Measurements from ENCODE around the gene RPE.

Gene RPE

GRCh38 chr2:209969692-209970091 lies 32.7 kb upstream of the RPE start:
- TF ChIP-seq CTCF (IDR thresholded peaks at IDR 0.05; ENCODE audit: low read depth, low read length, poor library complexity, severe bottlenecking) (no peak), EZH2phosphoT487 (IDR thresholded peaks at IDR 0.05; ENCODE audit: borderline replicate concordance, low read length) (no peak)
- Histone ChIP-seq H3K27ac (ENCODE audit: low read depth, low read length) (no peak overlapping the region), H3K9me2 (replicated peaks; ENCODE audit: control insufficient read depth, low read length) (no peaks in the 10 kb centered on the region), H4K20me1 (ENCODE audit: control insufficient read depth, insufficient read depth, low read depth, low read length) (no peaks in the 10 kb centered on the region), H3K4me2 (ENCODE audit: low read length) (no peak overlapping the region), H3F3A (ENCODE audit: control insufficient read depth, insufficient read depth) (no peaks in the 10 kb centered on the region), H3K27me3 (ENCODE audit: control insufficient read depth, low read length) (peaks cover 12% of the 10 kb centered on the region; the same call in 1 of the 2 replicates), H3K4me1 (ENCODE audit: control insufficient read depth, low read length) (no peaks in the 10 kb centered on the region), H3K4me3 (ENCODE audit: low read length) (no peak overlapping the region), H3K36me3 (ENCODE audit: control insufficient read depth, low read length) (no peaks in the 10 kb centered on the region), H3K79me2 (ENCODE audit: control insufficient read depth, low read length) (no peaks in the 10 kb centered on the region), H3K9me3 (ENCODE audit: control insufficient read depth, insufficient read depth, low read length) (no peaks in the 10 kb centered on the region)

GRCh38 chr2:209970271-209970670 lies 32.2 kb upstream of the RPE start:
- no peaks in the 10 kb centered on the region for H3K4me1 ChIP-seq (ENCODE audit: control insufficient read depth, low read length)
- H3K27ac ChIP-seq (ENCODE audit: low read depth, low read length) = no peak overlapping the region
- TF ChIP-seq CTCF (IDR thresholded peaks at IDR 0.05; ENCODE audit: low read depth, low read length, poor library complexity, severe bottlenecking) (no peak), EZH2phosphoT487 (IDR thresholded peaks at IDR 0.05; ENCODE audit: borderline replicate concordance, low read length) (no peak)

DNA sequence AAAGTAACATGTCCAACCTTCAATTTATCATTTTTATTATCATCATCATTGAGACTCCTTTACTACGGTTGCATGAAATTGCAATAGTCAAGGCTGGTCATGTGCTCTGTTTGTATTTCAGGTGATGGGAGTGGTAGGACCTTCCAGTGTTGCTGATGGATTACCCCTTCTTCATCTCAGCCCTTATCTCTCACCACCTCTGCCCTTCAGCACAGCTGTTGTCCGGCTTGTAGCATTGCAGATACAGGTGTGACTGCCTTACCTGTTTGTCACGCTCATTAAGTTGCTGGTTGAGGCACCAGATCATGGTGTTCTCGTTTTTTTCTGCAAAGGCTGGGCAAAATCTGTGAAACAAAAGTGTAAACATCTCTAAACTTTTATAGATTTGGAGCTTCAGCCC lies 31.7 kb upstream of the RPE start:
- Histone ChIP-seq H3K27me3 (ENCODE audit: control insufficient read depth, low read length) (peaks cover 13% of the 10 kb centered on the region; the same call in 1 of the 2 replicates), H3K27ac (ENCODE audit: low read depth, low read length) (no peak overlapping the region), H3K79me2 (ENCODE audit: control insufficient read depth, low read length) (no peaks in the 10 kb centered on the region), H3K9me2 (replicated peaks; ENCODE audit: control insufficient read depth, low read length) (no peaks in the 10 kb centered on the region), H3K36me3 (ENCODE audit: control insufficient read depth, low read length) (no peaks in the 10 kb centered on the region), H3K4me2 (ENCODE audit: low read length) (no peak overlapping the region), H3K9me3 (ENCODE audit: control insufficient read depth, insufficient read depth, low read length) (no peaks in the 10 kb centered on the region), H3K4me3 (ENCODE audit: low read length) (no peak overlapping the region), H4K20me1 (ENCODE audit: control insufficient read depth, insufficient read depth, low read depth, low read length) (no peaks in the 10 kb centered on the region), H3K4me1 (ENCODE audit: control insufficient read depth, low read length) (no peaks in the 10 kb centered on the region), H3F3A (ENCODE audit: control insufficient read depth, insufficient read depth) (no peaks in the 10 kb centered on the region)
- no peak for TF ChIP-seq CTCF (IDR thresholded peaks at IDR 0.05; ENCODE audit: low read depth, low read length, poor library complexity, severe bottlenecking)

More at GRCh38 chr2:209970271-209970670, 32.2 kb upstream of the RPE start:
- Histone ChIP-seq H3K79me2 (ENCODE audit: control insufficient read depth, low read length) (no peaks in the 10 kb centered on the region), H3K4me2 (ENCODE audit: low read length) (no peak overlapping the region), H3F3A (ENCODE audit: control insufficient read depth, insufficient read depth) (no peaks in the 10 kb centered on the region), H3K9me3 (ENCODE audit: control insufficient read depth, insufficient read depth, low read length) (no peaks in the 10 kb centered on the region), H3K36me3 (ENCODE audit: control insufficient read depth, low read length) (no peaks in the 10 kb centered on the region), H4K20me1 (ENCODE audit: control insufficient read depth, insufficient read depth, low read depth, low read length) (no peaks in the 10 kb centered on the region), H3K4me3 (ENCODE audit: low read length) (no peak overlapping the region), H3K27me3 (ENCODE audit: control insufficient read depth, low read length) (peaks cover 13% of the 10 kb centered on the region; the same call in 1 of the 2 replicates), H3K9me2 (replicated peaks; ENCODE audit: control insufficient read depth, low read length) (no peaks in the 10 kb centered on the region)

GRCh38 chr2:209973328-209973727 lies 29.1 kb upstream of the RPE start:
- H3K79me2 ChIP-seq (ENCODE audit: control insufficient read depth, low read length) = no peaks in the 10 kb centered on the region
- no peaks in the 10 kb centered on the region for H3F3A ChIP-seq (ENCODE audit: control insufficient read depth, insufficient read depth)
- H3K4me2 ChIP-seq (ENCODE audit: low read length) = no peak overlapping the region
- no peaks in the 10 kb centered on the region for H3K9me2 ChIP-seq (replicated peaks; ENCODE audit: control insufficient read depth, low read length)
- H3K27ac ChIP-seq (ENCODE audit: low read depth, low read length) = no peak overlapping the region
- H3K4me1 ChIP-seq (ENCODE audit: control insufficient read depth, low read length) = no peaks in the 10 kb centered on the region
- peaks cover 13% of the 10 kb centered on the region; the same call in 1 of the 2 replicates for H3K27me3 ChIP-seq (ENCODE audit: control insufficient read depth, low read length)
- no peaks in the 10 kb centered on the region for H3K9me3 ChIP-seq (ENCODE audit: control insufficient read depth, insufficient read depth, low read length)
- no peaks in the 10 kb centered on the region for H3K36me3 ChIP-seq (ENCODE audit: control insufficient read depth, low read length)
- TF ChIP-seq CTCF (IDR thresholded peaks at IDR 0.05; ENCODE audit: low read depth, low read length, poor library complexity, severe bottlenecking) (no peak), EZH2phosphoT487 (IDR thresholded peaks at IDR 0.05; ENCODE audit: borderline replicate concordance, low read length) (no peak)
- no peaks in the 10 kb centered on the region for H4K20me1 ChIP-seq (ENCODE audit: control insufficient read depth, insufficient read depth, low read depth, low read length)
- H3K4me3 ChIP-seq (ENCODE audit: low read length) = no peak overlapping the region

All from DOHH2 (cell line).